Ascending aorta (tissue), 2 donors: ENCODE data around the gene C19orf73. TPM values are rescaled to one million over a fixed set of nuclear protein-coding genes. Genes with fewer than 3 reads are reported as not detected.

Experiments used
- DNase-seq, 2 donors: peaks; one replicate each; pipeline ENCODE4 v3.0.0-alpha.2; 2019; ENCODE audit warnings: low spot score in 2 of 2
- H3K27ac ChIP-seq, 2 donors: fragments of 200-600 bp; sonication (generic); one replicate each; pipeline ENCODE4 v1.5.1; 2016 to 2017; ENCODE audit warnings: mild to moderate bottlenecking in 1 of 2
- H3K27me3 ChIP-seq: fragments of 200-600 bp; sonication (generic); one replicate; pipeline ENCODE4 v1.5.1; 2017
- H3K36me3 ChIP-seq, 2 donors: fragments of 200-600 bp; sonication (generic); one replicate each; pipeline ENCODE4 v1.5.1; 2016
- H3K4me1 ChIP-seq, 2 donors: fragments of 200-600 bp; sonication (generic); one replicate each; pipeline ENCODE4 v1.5.1; 2016 to 2017; ENCODE audit warnings: mild to moderate bottlenecking in 1 of 2
- H3K4me3 ChIP-seq, 2 donors: fragments of 200-600 bp; sonication (generic); one replicate each; pipeline ENCODE4 v1.5.1; 2016 to 2017; ENCODE audit warnings: mild to moderate bottlenecking in 1 of 2
- H3K9me3 ChIP-seq, 2 donors: fragments of 200-600 bp; sonication (generic); one replicate each; pipeline ENCODE4 v1.5.1; 2016
- intact Hi-C: fragments of 100-400 bp; cut with DNase I; formaldehyde crosslinking; loops from one replicate; pipeline ENCODE4 v1.15.1; 2023
- total RNA-seq: library from RNA; depleted of rRNA; stranded (reverse); fragments of >200 nt; gene quantifications from one replicate; pipeline ENCODE4 v1.1.0, GENCODE V29; 2016
- TF ChIP-seq, protein P1 (sequence below), 3 experiments: fragments of 200-600 bp in 2 of 3; fragments of 450-650 bp in 1 of 3; sonication (generic) in 2 of 3; IDR thresholded peaks; one replicate each; pipeline ENCODE4 v1.5.1; 2016 to 2019; ENCODE audit warnings: antibody characterized with exemption in 3 of 3, mild to moderate bottlenecking in 1 of 3, moderate library complexity in 1 of 3

Gene C19orf73
- total RNA-seq, 1 donor from 2014 or later = not detected

- no peaks in the 10 kb centered on the region for H3K27me3 ChIP-seq
- H3K27ac ChIP-seq = no peak overlapping the region
- no peak for DNase-seq
- no peaks in the 10 kb centered on the region for H3K9me3 ChIP-seq
- no peak overlapping the region for H3K4me3 ChIP-seq
- intact Hi-C loops = no loop called here
- H3K36me3 ChIP-seq = peaks cover 44 to 88% of the 10 kb centered on the region in 2 donors
- H3K4me1 ChIP-seq = no peaks in the 10 kb centered on the region
- TF ChIP-seq, protein P1, sequence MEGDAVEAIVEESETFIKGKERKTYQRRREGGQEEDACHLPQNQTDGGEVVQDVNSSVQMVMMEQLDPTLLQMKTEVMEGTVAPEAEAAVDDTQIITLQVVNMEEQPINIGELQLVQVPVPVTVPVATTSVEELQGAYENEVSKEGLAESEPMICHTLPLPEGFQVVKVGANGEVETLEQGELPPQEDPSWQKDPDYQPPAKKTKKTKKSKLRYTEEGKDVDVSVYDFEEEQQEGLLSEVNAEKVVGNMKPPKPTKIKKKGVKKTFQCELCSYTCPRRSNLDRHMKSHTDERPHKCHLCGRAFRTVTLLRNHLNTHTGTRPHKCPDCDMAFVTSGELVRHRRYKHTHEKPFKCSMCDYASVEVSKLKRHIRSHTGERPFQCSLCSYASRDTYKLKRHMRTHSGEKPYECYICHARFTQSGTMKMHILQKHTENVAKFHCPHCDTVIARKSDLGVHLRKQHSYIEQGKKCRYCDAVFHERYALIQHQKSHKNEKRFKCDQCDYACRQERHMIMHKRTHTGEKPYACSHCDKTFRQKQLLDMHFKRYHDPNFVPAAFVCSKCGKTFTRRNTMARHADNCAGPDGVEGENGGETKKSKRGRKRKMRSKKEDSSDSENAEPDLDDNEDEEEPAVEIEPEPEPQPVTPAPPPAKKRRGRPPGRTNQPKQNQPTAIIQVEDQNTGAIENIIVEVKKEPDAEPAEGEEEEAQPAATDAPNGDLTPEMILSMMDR (IDR thresholded peaks at IDR 0.05) = no peak
Measured at GRCh38 chr19:49092686-49093085, 26.3 kb downstream of the C19orf73 start.

- H3K4me1 ChIP-seq = peaks cover 4 to 9% of the 10 kb centered on the region in 2 donors
- intact Hi-C loops = no loop called here
- no peak overlapping the region for H3K27ac ChIP-seq
- H3K36me3 ChIP-seq = peaks cover 43 to 84% of the 10 kb centered on the region in 2 donors
- H3K9me3 ChIP-seq = no peaks in the 10 kb centered on the region
- no peak overlapping the region for H3K4me3 ChIP-seq
- H3K27me3 ChIP-seq = no peaks in the 10 kb centered on the region
- TF ChIP-seq, protein P1 (IDR thresholded peaks at IDR 0.05) = no peak
- DNase-seq = no peak
Measured at GRCh38 chr19:49091391-49092038, 27.4 kb downstream of the C19orf73 start.

DNA sequence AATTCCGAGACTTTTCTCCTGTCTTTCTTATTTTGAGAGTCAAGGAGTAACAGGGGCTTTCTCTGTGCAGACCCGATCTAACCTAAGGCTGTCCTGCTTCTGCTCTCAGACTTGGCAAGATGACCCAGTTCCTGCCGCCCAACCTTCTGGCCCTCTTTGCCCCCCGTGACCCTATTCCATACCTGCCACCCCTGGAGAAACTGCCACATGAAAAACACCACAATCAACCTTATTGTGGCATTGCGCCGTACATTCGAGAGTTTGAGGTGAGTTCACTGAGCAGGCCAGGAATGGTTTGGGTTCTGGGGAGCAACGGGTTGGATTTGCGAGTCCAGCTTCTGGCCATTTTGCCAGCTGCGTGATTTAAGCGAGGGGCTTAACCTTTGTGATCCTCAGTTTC is 32.6 kb downstream of the C19orf73 start:
- Histone ChIP-seq H3K4me1 (peaks cover 9 to 16% of the 10 kb centered on the region in 2 donors), H3K27ac (no peak overlapping the region), H3K4me3 (peak overlapping the region; percentile 78 to 84), H3K36me3 (peaks cover 18 to 33% of the 10 kb centered on the region in 2 donors), H3K9me3 (no peaks in the 10 kb centered on the region), H3K27me3 (no peaks in the 10 kb centered on the region)
- TF ChIP-seq, protein P1 (IDR thresholded peaks at IDR 0.05) = no peak
- DNase-seq = no peak
- intact Hi-C loops = no loop called here

DNA sequence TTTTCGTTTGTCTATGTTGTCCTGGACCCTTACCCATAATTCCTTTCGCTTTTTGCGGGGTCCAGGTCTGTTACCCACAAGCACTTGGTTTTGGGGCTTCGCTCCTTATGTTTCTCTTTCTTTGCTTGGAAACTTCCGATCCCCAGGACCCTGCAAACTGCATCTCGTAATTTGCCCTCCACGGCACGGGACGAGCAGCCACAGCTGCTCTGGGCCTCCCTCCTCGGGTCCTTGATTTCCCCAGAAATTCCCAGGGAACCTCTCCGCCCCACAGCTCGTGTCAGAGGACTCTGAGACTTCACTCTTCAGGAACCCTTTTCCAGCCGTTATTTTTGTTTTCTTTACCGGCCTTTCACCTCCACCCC is 33.1 kb downstream of the C19orf73 start:
- Histone ChIP-seq H3K4me1 (peaks cover 9 to 16% of the 10 kb centered on the region in 2 donors), H3K27ac (peak overlapping the region; percentile 81 to 83), H3K9me3 (no peaks in the 10 kb centered on the region), H3K36me3 (peaks cover 16 to 29% of the 10 kb centered on the region in 2 donors), H3K27me3 (no peaks in the 10 kb centered on the region), H3K4me3 (peak overlapping the region; percentile 78 to 84)
- TF ChIP-seq, protein P1 (IDR thresholded peaks at IDR 0.05) = no peak
- intact Hi-C loops = loop anchor here (1.0 kb wide), 1 partner anchor 93 kb away; the partner anchor contains the start of genes GYS1 and RUVBL2
- no peak for DNase-seq

DNA sequence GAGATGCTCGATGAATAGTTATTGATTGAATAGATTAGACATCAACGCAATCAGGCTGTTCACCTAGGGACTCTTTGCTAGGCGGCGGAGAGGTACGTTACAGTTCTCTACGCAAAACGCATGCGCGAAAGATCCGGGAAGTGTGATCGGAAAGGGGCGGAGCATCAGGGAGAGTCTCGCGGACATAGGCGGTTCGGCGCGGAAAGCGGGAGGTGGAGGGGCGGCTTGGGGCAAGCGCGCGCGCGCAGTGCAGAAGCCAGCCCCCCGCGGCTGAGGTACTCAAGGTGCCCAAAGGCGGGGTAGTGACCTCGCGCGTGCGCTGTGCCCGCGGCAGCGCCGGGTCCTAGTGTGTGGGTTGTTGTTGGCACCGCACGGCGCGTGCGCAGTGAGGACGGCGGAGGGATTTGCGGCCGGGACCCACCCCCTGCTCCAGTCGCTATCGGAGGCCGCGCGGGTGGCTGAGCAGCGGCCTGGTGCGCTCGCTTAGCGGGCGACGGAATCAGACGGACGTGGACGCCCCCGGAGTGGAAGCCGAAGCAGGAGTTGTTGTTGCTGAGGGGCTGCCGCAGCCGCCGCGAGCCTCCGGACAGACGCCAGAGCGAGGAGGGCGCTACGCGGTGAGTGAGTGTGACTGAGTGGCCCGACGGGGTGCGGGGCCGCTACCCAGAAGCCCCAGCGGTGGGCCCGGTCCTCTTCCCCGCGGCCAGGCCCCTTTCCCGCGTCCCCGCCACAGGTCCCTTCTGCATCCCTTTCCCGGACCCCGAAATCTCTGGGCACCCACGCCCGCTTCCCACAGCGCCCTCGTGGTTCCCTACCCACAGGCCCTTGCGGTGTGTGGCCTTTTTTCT is 33.7 kb downstream of the C19orf73 start, which contains the start of gene SNRNP70:
TSS of gene SNRNP70 (plus strand) at position 432 of the 848 bp plus-strand sequence. CDS start 964 bp downstream, outside the sequence.
- Histone ChIP-seq H3K27me3 (no peaks in the 10 kb centered on the region), H3K4me3 (peak within 1 kb of the TSS; percentile 78 to 84), H3K36me3 (peaks cover 9 to 23% of the 10 kb centered on the region in 2 donors), H3K27ac (peak within 1 kb of the TSS; percentile 81 to 83), H3K9me3 (no peaks in the 10 kb centered on the region), H3K4me1 (peaks cover 9 to 16% of the 10 kb centered on the region in 2 donors)
- peak; percentile 97 to 100 for DNase-seq
- TF ChIP-seq, protein P1 (IDR thresholded peaks at IDR 0.05) = no peak
- intact Hi-C loops = loop anchor here (1.0 kb wide), 1 partner anchor 92 kb away; the partner anchor contains the start of genes GYS1 and RUVBL2
